HL-60 (cell line): Measurements from ENCODE around the gene ITFG1.
"Not testable (repeated sequence)": the region's sequence is repeated elsewhere in the genome, so short reads cannot be mapped to it uniquely, and the experiment has no call there.

Source experiments
- DNase-seq, 2 experiments: peaks; one replicate each; pipeline ENCODE4 v3.0.0-alpha.2; 2010 to 2020; ENCODE audit warnings: low read depth in 1 of 2, low spot score in 1 of 2
- H3K27ac ChIP-seq: fragments of 250-450 bp; sonication (Bioruptor Pico); replicated peaks from 2 replicates; pipeline ENCODE4 v1.5.1; 2020; ENCODE audit warnings: mild to moderate bottlenecking, moderate library complexity
- H3K27me3 ChIP-seq: fragments of 250-450 bp; sonication (Bioruptor Pico); 2 replicates; pipeline ENCODE4 v1.5.1; 2021; ENCODE audit warnings: mild to moderate bottlenecking, moderate library complexity; ENCODE audit not compliant: insufficient read depth, poor library complexity, severe bottlenecking
- H3K4me3 ChIP-seq: replicated peaks from 2 replicates; pipeline ENCODE4 v1.5.1; 2011; ENCODE audit warnings: mild to moderate bottlenecking, control low read depth, low read length; ENCODE audit not compliant: insufficient read depth
- CTCF ChIP-seq: IDR thresholded peaks from one replicate; pipeline ENCODE4 v1.5.1; 2011; ENCODE audit warnings: low read length, control low read depth, inconsistent platforms; ENCODE audit not compliant: insufficient read depth
- GABPA ChIP-seq: IDR thresholded peaks from 2 replicates; pipeline ENCODE4 v1.6.1; 2012; ENCODE audit warnings: low read depth
- POLR2AphosphoS5 ChIP-seq: IDR thresholded peaks from 2 replicates; pipeline ENCODE4 v1.6.1; 2012; ENCODE audit warnings: low read depth
- SPI1 ChIP-seq: IDR thresholded peaks from 2 replicates; pipeline ENCODE4 v1.6.1; 2012; ENCODE audit warnings: low read depth, mild to moderate bottlenecking, borderline replicate concordance
- TF ChIP-seq, protein P1 (sequence below): IDR thresholded peaks from 2 replicates; pipeline ENCODE4 v1.6.1; 2012; ENCODE audit warnings: low read depth; ENCODE audit not compliant: insufficient replicate concordance

The ITFG1 gene

GRCh38 chr16:47448830-47449575 is 11.9 kb downstream of the ITFG1 start:
- Histone ChIP-seq H3K27me3 (no peaks in the 10 kb centered on the region), H3K27ac (no peak overlapping the region), H3K4me3 (no peak overlapping the region)
- no peak for DNase-seq
- TF ChIP-seq, protein P1, sequence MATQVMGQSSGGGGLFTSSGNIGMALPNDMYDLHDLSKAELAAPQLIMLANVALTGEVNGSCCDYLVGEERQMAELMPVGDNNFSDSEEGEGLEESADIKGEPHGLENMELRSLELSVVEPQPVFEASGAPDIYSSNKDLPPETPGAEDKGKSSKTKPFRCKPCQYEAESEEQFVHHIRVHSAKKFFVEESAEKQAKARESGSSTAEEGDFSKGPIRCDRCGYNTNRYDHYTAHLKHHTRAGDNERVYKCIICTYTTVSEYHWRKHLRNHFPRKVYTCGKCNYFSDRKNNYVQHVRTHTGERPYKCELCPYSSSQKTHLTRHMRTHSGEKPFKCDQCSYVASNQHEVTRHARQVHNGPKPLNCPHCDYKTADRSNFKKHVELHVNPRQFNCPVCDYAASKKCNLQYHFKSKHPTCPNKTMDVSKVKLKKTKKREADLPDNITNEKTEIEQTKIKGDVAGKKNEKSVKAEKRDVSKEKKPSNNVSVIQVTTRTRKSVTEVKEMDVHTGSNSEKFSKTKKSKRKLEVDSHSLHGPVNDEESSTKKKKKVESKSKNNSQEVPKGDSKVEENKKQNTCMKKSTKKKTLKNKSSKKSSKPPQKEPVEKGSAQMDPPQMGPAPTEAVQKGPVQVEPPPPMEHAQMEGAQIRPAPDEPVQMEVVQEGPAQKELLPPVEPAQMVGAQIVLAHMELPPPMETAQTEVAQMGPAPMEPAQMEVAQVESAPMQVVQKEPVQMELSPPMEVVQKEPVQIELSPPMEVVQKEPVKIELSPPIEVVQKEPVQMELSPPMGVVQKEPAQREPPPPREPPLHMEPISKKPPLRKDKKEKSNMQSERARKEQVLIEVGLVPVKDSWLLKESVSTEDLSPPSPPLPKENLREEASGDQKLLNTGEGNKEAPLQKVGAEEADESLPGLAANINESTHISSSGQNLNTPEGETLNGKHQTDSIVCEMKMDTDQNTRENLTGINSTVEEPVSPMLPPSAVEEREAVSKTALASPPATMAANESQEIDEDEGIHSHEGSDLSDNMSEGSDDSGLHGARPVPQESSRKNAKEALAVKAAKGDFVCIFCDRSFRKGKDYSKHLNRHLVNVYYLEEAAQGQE: no peak
- TF ChIP-seq SPI1 (no peak), POLR2AphosphoS5 (no peak), CTCF (no peak), GABPA (no peak)

- TF ChIP-seq SPI1 (no peak), CTCF (no peak), POLR2AphosphoS5 (no peak), GABPA (no peak)
- TF ChIP-seq, protein P1: no peak
- DNase-seq: no peak
- no peak overlapping the region for H3K4me3 ChIP-seq
- H3K27me3 ChIP-seq: no peaks in the 10 kb centered on the region
- no peak overlapping the region for H3K27ac ChIP-seq
Observed at GRCh38 chr16:47446431-47446830, 14.4 kb downstream of the ITFG1 start.

- not testable (repeated sequence) for H3K4me3 ChIP-seq, H3K27ac ChIP-seq, DNase-seq, H3K27me3 ChIP-seq
Observed at GRCh38 chr16:47442884-47443283, 18.0 kb downstream of the ITFG1 start.

GRCh38 chr16:47440066-47440465 is 20.8 kb downstream of the ITFG1 start:
- not testable (repeated sequence) for H3K27me3 ChIP-seq, DNase-seq, H3K4me3 ChIP-seq, H3K27ac ChIP-seq

- H3K27ac ChIP-seq, DNase-seq, H3K27me3 ChIP-seq, H3K4me3 ChIP-seq: not testable (repeated sequence)
Observed at GRCh38 chr16:47434274-47434673, 26.6 kb downstream of the ITFG1 start.
